ENCODE data around the gene TBX5. TPM values are rescaled to one million over a fixed set of nuclear protein-coding genes. Genes with fewer than 3 reads are reported as not detected.

Gene TBX5
- total and polyA plus RNA-seq, 9 of the 15 experiments (the other 6 are each of a cell fraction or from before 2014, with no cell fraction given) = not detected

- H3K9ac ChIP-seq (ENCODE audit: insufficient read depth in 1 of 2, low read depth in 2 of 2, low read length in 2 of 2) = no peak overlapping the region
- H3K9me3 ChIP-seq (replicated peaks; ENCODE audit: control insufficient read depth, insufficient read depth, low read depth, low read length) = no peaks in the 10 kb centered on the region
- no peak overlapping the region for H2AFZ ChIP-seq (ENCODE audit: low read depth, low read length)
- H3K27ac ChIP-seq (ENCODE audit: extremely low read depth, low read depth, low read length) = no peak overlapping the region
- H3K27me3 ChIP-seq (ENCODE audit: control insufficient read depth in 2 of 2, insufficient read depth in 2 of 2, low read length in 2 of 2) = no peaks in the 10 kb centered on the region
- ChIA-PET POLR2A (interaction anchor here (1.2 kb wide), 1 partner anchor 14 kb away, joined by 4 read pairs; no protein-coding TSS in a partner anchor), CTCF (ENCODE audit: low intra/inter-chr PET ratio) (no interaction called here)
- H3K79me2 ChIP-seq (ENCODE audit: control insufficient read depth, insufficient read depth, low read length) = no peaks in the 10 kb centered on the region
- no peak overlapping the region for H3K4me2 ChIP-seq (ENCODE audit: insufficient read depth, low read length)
- no peak for DNase-seq (ENCODE audit: extremely low read depth in 1 of 4, low spot score in 3 of 4)
- no TSS peak for BruUV-seq (replicated peaks)
- H4K20me1 ChIP-seq (replicated peaks; ENCODE audit: control insufficient read depth, insufficient read depth, low read length) = 0 out of 2 replicates have a peak, but pooled peaks cover 4% of the 10 kb centered on the region
- intact Hi-C loops (cut with micrococcal nuclease) = no loop called here
- in situ Hi-C loops (cut with MboI) = no loop called here
- no peak for TF ChIP-seq KHSRP (IDR thresholded peaks at IDR 0.05)
- FAIRE-seq = no peak
- no peak for ATAC-seq
- no peaks in the 10 kb centered on the region for H3K9me1 ChIP-seq (ENCODE audit: control insufficient read depth, insufficient read depth, low read length)
- H3K4me3 ChIP-seq = no peak overlapping the region
- H3K36me3 ChIP-seq (ENCODE audit: control insufficient read depth, insufficient read depth, low read length) = no peaks in the 10 kb centered on the region
- WGBS (ENCODE audit: insufficient coverage, low coverage, missing lambda C conversion rate) = 0% methylated on average over 3 of the region's 3 CpGs
- H3K4me1 ChIP-seq (replicated peaks in 1 of 2; ENCODE audit: control insufficient read depth in 2 of 2, insufficient read depth in 2 of 2, low read length in 2 of 2) = no peaks in the 10 kb centered on the region
Measured at GRCh38 chr12:114425031-114425626, 19.2 kb upstream of the TBX5 start.

- no peak overlapping the region for H3K9ac ChIP-seq (ENCODE audit: insufficient read depth in 1 of 2, low read depth in 2 of 2, low read length in 2 of 2)
- H3K27ac ChIP-seq (ENCODE audit: extremely low read depth, low read depth, low read length) = no peak overlapping the region
- TF ChIP-seq ZNF764 (CRISPR knock-in tag; IDR thresholded peaks at IDR 0.05; ENCODE audit: low read depth) = no peak
- no peak for TF ChIP-seq SMAD1 (IDR thresholded peaks at IDR 0.05; ENCODE audit: low read depth, low read length, partially characterized antibody)
- no peak for TF ChIP-seq PURB (CRISPR knock-in tag; IDR thresholded peaks at IDR 0.05; ENCODE audit: low read depth)
- TF ChIP-seq ZNF184 (CRISPR knock-in tag; IDR thresholded peaks at IDR 0.05) = no peak
- TF ChIP-seq, protein P1, sequence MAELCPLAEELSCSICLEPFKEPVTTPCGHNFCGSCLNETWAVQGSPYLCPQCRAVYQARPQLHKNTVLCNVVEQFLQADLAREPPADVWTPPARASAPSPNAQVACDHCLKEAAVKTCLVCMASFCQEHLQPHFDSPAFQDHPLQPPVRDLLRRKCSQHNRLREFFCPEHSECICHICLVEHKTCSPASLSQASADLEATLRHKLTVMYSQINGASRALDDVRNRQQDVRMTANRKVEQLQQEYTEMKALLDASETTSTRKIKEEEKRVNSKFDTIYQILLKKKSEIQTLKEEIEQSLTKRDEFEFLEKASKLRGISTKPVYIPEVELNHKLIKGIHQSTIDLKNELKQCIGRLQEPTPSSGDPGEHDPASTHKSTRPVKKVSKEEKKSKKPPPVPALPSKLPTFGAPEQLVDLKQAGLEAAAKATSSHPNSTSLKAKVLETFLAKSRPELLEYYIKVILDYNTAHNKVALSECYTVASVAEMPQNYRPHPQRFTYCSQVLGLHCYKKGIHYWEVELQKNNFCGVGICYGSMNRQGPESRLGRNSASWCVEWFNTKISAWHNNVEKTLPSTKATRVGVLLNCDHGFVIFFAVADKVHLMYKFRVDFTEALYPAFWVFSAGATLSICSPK (IDR thresholded peaks at IDR 0.05; ENCODE audit: borderline replicate concordance) = no peak
- TF ChIP-seq U2AF1 (optimal IDR thresholded peaks at IDR 0.05; ENCODE audit: low read depth, low read length) = no peak
- no peak for TF ChIP-seq ZFPM2 (CRISPR knock-in tag; IDR thresholded peaks at IDR 0.05)
- no peak for TF ChIP-seq DEAF1 (CRISPR knock-in tag; IDR thresholded peaks at IDR 0.05)
- TF ChIP-seq SOX6 (IDR thresholded peaks at IDR 0.05) = no peak
- no peak for TF ChIP-seq SIX5 (IDR thresholded peaks at IDR 0.05; ENCODE audit: borderline replicate concordance in 1 of 2, insufficient read depth in 1 of 2, low read depth in 1 of 2, low read length in 2 of 2)
- H3K4me1 ChIP-seq (replicated peaks in 1 of 2; ENCODE audit: control insufficient read depth in 2 of 2, insufficient read depth in 2 of 2, low read length in 2 of 2) = no peaks in the 10 kb centered on the region
- WGBS (ENCODE audit: insufficient coverage, low coverage, missing lambda C conversion rate) = 0% methylated on average over 4 of the region's 4 CpGs
- no TSS peak for BruUV-seq (replicated peaks)
- CTCF ChIA-PET (ENCODE audit: low intra/inter-chr PET ratio) = no interaction called here
- no peak overlapping the region for H2AFZ ChIP-seq (ENCODE audit: low read depth, low read length)
- 0 out of 2 replicates have a peak, but pooled peaks cover 4% of the 10 kb centered on the region for H4K20me1 ChIP-seq (replicated peaks; ENCODE audit: control insufficient read depth, insufficient read depth, low read length)
- POLR2A ChIA-PET = no interaction called here
- no peaks in the 10 kb centered on the region for H3K9me1 ChIP-seq (ENCODE audit: control insufficient read depth, insufficient read depth, low read length)
- no peak for ATAC-seq
- no peaks in the 10 kb centered on the region for H3K36me3 ChIP-seq (ENCODE audit: control insufficient read depth, insufficient read depth, low read length)
- intact Hi-C loops (cut with micrococcal nuclease) (no loop called here), in situ Hi-C loops (cut with MboI) (no loop called here)
- DNase-seq (ENCODE audit: extremely low read depth in 1 of 4, low spot score in 3 of 4) = no peak
- no peak for FAIRE-seq
- no peaks in the 10 kb centered on the region for H3K79me2 ChIP-seq (ENCODE audit: control insufficient read depth, insufficient read depth, low read length)
- peaks cover 0 to 18% of the 10 kb centered on the region in 2 experiments; a peak in 2 of 5 replicates for H3K27me3 ChIP-seq (ENCODE audit: control insufficient read depth in 2 of 2, insufficient read depth in 2 of 2, low read length in 2 of 2)
- H3K4me2 ChIP-seq (ENCODE audit: insufficient read depth, low read length) = no peak overlapping the region
- no peaks in the 10 kb centered on the region for H3K9me3 ChIP-seq (replicated peaks; ENCODE audit: control insufficient read depth, insufficient read depth, low read depth, low read length)
- H3K4me3 ChIP-seq = no peak overlapping the region
Measured at GRCh38 chr12:114420944-114421335, 15.0 kb upstream of the TBX5 start.
